Fibroblast of lung (primary cell): ENCODE results near the gene OR2H1. TPM values are rescaled to one million over a fixed set of nuclear protein-coding genes. Genes with fewer than 3 reads are reported as not detected.

ENCODE experiments used
- DNase-seq, 2 donors: peaks; one replicate each; pipeline versions ENCODE4 v3.0.0 to v3.0.0-alpha.2; 2010; ENCODE audit warnings: low read depth in 2 of 2
- H2AFZ ChIP-seq: 2 replicates; pipeline ENCODE4 v1.5.1; 2012; ENCODE audit warnings: low read length, control low read depth, inconsistent platforms
- H3K27ac ChIP-seq: 2 replicates; pipeline ENCODE4 v1.5.1; 2011; ENCODE audit warnings: low read length, control low read depth; ENCODE audit not compliant: insufficient read depth
- H3K27me3 ChIP-seq: 2 replicates; pipeline ENCODE4 v1.5.1; 2011; ENCODE audit warnings: mild to moderate bottlenecking, low read length; ENCODE audit not compliant: control insufficient read depth, insufficient read depth
- H3K36me3 ChIP-seq: 2 replicates; pipeline ENCODE4 v1.5.1; 2011; ENCODE audit warnings: low read length; ENCODE audit not compliant: control insufficient read depth, insufficient read depth
- H3K4me1 ChIP-seq: 2 replicates; pipeline ENCODE4 v1.5.1; 2011; ENCODE audit warnings: low read length; ENCODE audit not compliant: control insufficient read depth, insufficient read depth; ENCODE audit errors: extremely low read depth
- H3K4me2 ChIP-seq: 2 replicates; pipeline ENCODE4 v1.5.1; 2011; ENCODE audit warnings: low read length, control low read depth; ENCODE audit not compliant: insufficient read depth; ENCODE audit errors: extremely low read depth
- H3K4me3 ChIP-seq, 4 experiments: fragments of 200-600 bp in 1 of 4; sonication (generic) in 1 of 4; replicated peaks in 1 of 4; 2 replicates each; pipeline ENCODE4 v1.5.1; 2011 to 2016; ENCODE audit warnings: low read length in 4 of 4, low read depth in 3 of 4, mild to moderate bottlenecking in 3 of 4, control low read depth in 2 of 4, inconsistent platforms in 1 of 4, mixed read lengths in 1 of 4; ENCODE audit not compliant: insufficient read depth in 1 of 4; ENCODE audit errors: control extremely low read depth in 1 of 4
- H3K79me2 ChIP-seq: 2 replicates; pipeline ENCODE4 v1.5.1; 2012; ENCODE audit warnings: mild to moderate bottlenecking, low read length, inconsistent platforms; ENCODE audit not compliant: control insufficient read depth, insufficient read depth
- H3K9ac ChIP-seq: 2 replicates; pipeline ENCODE4 v1.5.1; 2011; ENCODE audit warnings: mild to moderate bottlenecking, low read length, control low read depth; ENCODE audit not compliant: insufficient read depth
- H3K9me3 ChIP-seq: 2 replicates; pipeline ENCODE4 v1.5.1; 2012; ENCODE audit warnings: low read depth, low read length; ENCODE audit not compliant: control insufficient read depth, insufficient read depth
- H4K20me1 ChIP-seq: 2 replicates; pipeline ENCODE4 v1.5.1; 2011; ENCODE audit warnings: low read length; ENCODE audit not compliant: control insufficient read depth, insufficient read depth; ENCODE audit errors: extremely low read depth
- EZH2 ChIP-seq: IDR thresholded peaks from 2 replicates; pipeline ENCODE4 v1.5.1; 2012; ENCODE audit warnings: low read length, control low read depth, mild to moderate bottlenecking; ENCODE audit errors: missing control alignments
- polyA plus RNA-seq, 2 donors: library from polyadenylated mRNA; depleted of rRNA in 1 of 2; stranded (reverse) in 1 of 2; unstranded in 1 of 2; fragments of >200 nt; gene quantifications; 2 replicates each; pipeline ENCODE4 v1.2.1, GENCODE V29; 2011 to 2012; ENCODE audit warnings: missing spikeins in 1 of 2
- total RNA-seq: library from RNA; depleted of rRNA; stranded (reverse); fragments of >200 nt; gene quantifications from 2 replicates; pipeline ENCODE4 v1.2.1, GENCODE V29; 2014
- TF ChIP-seq, protein P1 (sequence below), 2 donors: IDR thresholded peaks in 1 of 2; conservative IDR thresholded peaks in 1 of 2; 1 replicate in 1 of 2; 2 replicates in 1 of 2; pipeline ENCODE4 v1.5.1; 2011 to 2012; ENCODE audit warnings: low read length in 2 of 2, control low read depth in 1 of 2, inconsistent platforms in 1 of 2, low read depth in 1 of 2, mild to moderate bottlenecking in 1 of 2

OR2H1 gene
- total and polyA plus RNA-seq, 2 donors (not counting 1 experiment from before 2014, with no cell fraction given), result not detected

DNA sequence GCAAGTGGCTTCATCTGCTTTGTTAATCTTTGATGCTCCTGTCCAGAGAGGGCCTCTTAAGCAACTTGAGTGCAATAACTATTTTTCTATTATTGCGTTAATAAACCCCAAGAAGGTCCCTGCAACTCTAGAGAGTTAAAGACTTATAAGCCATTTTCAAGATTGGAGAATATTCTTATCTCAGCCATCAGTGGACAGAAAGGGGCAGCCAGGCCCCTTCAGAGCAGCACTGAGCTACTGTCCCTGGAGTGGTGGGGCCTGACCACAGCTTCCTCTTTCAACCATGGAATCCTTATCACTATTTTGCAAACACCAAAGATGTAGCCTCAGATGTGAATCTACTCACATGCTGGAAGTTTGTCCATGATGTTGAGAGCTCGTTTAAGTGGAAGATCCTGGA lies 33.6 kb downstream of the OR2H1 start:
- no peaks in the 10 kb centered on the region for H4K20me1 ChIP-seq
- TF ChIP-seq EZH2, result no peak
- TF ChIP-seq, protein P1, sequence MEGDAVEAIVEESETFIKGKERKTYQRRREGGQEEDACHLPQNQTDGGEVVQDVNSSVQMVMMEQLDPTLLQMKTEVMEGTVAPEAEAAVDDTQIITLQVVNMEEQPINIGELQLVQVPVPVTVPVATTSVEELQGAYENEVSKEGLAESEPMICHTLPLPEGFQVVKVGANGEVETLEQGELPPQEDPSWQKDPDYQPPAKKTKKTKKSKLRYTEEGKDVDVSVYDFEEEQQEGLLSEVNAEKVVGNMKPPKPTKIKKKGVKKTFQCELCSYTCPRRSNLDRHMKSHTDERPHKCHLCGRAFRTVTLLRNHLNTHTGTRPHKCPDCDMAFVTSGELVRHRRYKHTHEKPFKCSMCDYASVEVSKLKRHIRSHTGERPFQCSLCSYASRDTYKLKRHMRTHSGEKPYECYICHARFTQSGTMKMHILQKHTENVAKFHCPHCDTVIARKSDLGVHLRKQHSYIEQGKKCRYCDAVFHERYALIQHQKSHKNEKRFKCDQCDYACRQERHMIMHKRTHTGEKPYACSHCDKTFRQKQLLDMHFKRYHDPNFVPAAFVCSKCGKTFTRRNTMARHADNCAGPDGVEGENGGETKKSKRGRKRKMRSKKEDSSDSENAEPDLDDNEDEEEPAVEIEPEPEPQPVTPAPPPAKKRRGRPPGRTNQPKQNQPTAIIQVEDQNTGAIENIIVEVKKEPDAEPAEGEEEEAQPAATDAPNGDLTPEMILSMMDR (conservative IDR thresholded peaks at IDR 0.05 in 1 of 2, IDR thresholded peaks at IDR 0.05 in 1 of 2; ENCODE audit: low read depth in 1 of 2, low read length in 2 of 2), result no peak
- no peaks in the 10 kb centered on the region for H3K79me2 ChIP-seq

DNA sequence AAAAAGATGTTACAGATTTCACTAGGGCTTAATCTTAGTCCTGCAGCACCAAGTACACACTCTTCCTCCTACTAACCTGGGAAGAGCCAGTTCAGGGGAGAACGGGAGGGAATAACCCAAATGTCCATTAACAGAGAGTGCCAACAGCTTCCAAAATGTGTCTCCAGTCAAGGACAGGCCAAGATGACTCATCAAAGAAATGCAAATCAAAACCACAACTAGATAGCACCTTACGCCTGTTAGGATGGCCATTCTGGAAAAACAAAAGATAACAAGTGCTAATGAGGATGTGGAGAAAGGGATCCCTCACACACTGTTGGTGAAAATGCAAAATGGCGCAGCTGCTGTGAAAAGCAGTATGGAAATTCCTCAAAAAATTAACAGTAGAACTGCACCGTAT lies 34.6 kb downstream of the OR2H1 start:
- no peak overlapping the region for H3K27ac ChIP-seq
- no peaks in the 10 kb centered on the region for H4K20me1 ChIP-seq
- no peak overlapping the region for H3K9ac ChIP-seq
- no peaks in the 10 kb centered on the region for H3K4me1 ChIP-seq
- DNase-seq, result no peak
- no peaks in the 10 kb centered on the region for H3K36me3 ChIP-seq
- no peak overlapping the region for H3K4me2 ChIP-seq
- H3K9me3 ChIP-seq, result no peaks in the 10 kb centered on the region
- H2AFZ ChIP-seq, result no peak overlapping the region
- no peaks in the 10 kb centered on the region for H3K79me2 ChIP-seq
- H3K4me3 ChIP-seq, result no peak overlapping the region
- TF ChIP-seq, protein P1 (conservative IDR thresholded peaks at IDR 0.05 in 1 of 2, IDR thresholded peaks at IDR 0.05 in 1 of 2; ENCODE audit: low read depth in 1 of 2, low read length in 2 of 2), result no peak
- no peak for TF ChIP-seq EZH2
- H3K27me3 ChIP-seq, result no peaks in the 10 kb centered on the region

More for the DNA sequence above, 33.6 kb downstream of the OR2H1 start:
- Histone ChIP-seq H3K36me3 (no peaks in the 10 kb centered on the region), H3K4me2 (no peak overlapping the region), H3K4me1 (no peaks in the 10 kb centered on the region), H3K4me3 (no peak overlapping the region), H3K27me3 (no peaks in the 10 kb centered on the region), H2AFZ (no peak overlapping the region), H3K9ac (no peak overlapping the region), H3K9me3 (no peaks in the 10 kb centered on the region), H3K27ac (no peak overlapping the region)
- no peak for DNase-seq

DNA sequence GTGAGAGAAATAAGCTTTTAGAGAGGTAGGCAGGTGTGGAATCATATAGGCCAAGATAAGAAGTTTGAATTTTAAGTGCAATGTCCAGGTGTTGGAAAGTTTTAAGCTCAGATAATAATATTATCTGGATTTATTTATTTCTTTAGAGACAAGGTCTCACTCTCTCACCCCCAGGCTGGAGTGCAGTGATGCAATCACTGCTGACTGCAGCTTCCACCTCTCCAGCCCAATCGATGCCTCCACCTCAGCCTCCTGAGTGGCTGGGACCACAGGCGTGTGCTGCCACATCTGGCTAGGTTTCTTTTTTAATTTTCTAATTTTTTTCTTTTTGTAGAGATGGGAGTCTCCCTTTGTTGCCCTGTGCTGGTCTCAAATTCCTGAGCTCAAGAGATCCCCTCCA lies 36.3 kb downstream of the OR2H1 start:
- Histone ChIP-seq H3K4me3 (no peak overlapping the region), H3K36me3 (no peaks in the 10 kb centered on the region), H3K27me3 (no peaks in the 10 kb centered on the region), H4K20me1 (no peaks in the 10 kb centered on the region), H3K4me2 (no peak overlapping the region), H3K9me3 (no peaks in the 10 kb centered on the region), H3K9ac (no peak overlapping the region), H2AFZ (no peak overlapping the region), H3K27ac (no peak overlapping the region), H3K79me2 (no peaks in the 10 kb centered on the region), H3K4me1 (no peaks in the 10 kb centered on the region)
- DNase-seq, result no peak
- TF ChIP-seq, protein P1 (conservative IDR thresholded peaks at IDR 0.05 in 1 of 2, IDR thresholded peaks at IDR 0.05 in 1 of 2; ENCODE audit: low read depth in 1 of 2, low read length in 2 of 2), result no peak
- TF ChIP-seq EZH2, result no peak
